SK-N-SH (cell line): ENCODE data around the gene NGF. TPM values are rescaled to one million over a fixed set of nuclear protein-coding genes. Genes with fewer than 3 reads are reported as not detected.

Experiments used
- CTCF ChIA-PET: fragments of 300-600, 350-600 bp; formaldehyde crosslinking; extraction: SDS; loops from one replicate; lab custom pipeline; 2021; lab: Yijun Ruan, JAX
- POLR2A ChIA-PET: fragments of 350-600 bp; sonication (Branson Sonifier 250); formaldehyde crosslinking; extraction: SDS; loops from one replicate; lab custom pipeline; 2020; ENCODE audit warnings: antibody characterized with exemption, inconsistent platforms; lab: Yijun Ruan, JAX
- DNase-seq: peaks from one replicate; pipeline ENCODE4 v3.0.0; 2012
- H2AFZ ChIP-seq: fragments of 200-600 bp; sonication (generic); 2 replicates; pipeline ENCODE4 v1.8.1; 2016; ENCODE audit warnings: antibody characterized with exemption, mild to moderate bottlenecking, low read depth
- H3F3A ChIP-seq: fragments of 200-600 bp; sonication (generic); replicated peaks from 2 replicates; pipeline ENCODE3; 2016; ENCODE audit warnings: antibody characterized with exemption, mild to moderate bottlenecking; ENCODE audit not compliant: insufficient read depth
- H3K27ac ChIP-seq, 2 experiments: fragments of 200-500 bp in 1 of 2; fragments of 200-600 bp in 1 of 2; sonication (Bioruptor generic) in 1 of 2; sonication (generic), shearing (Covaris generic) in 1 of 2; 2 replicates each; pipeline versions ENCODE4 v1.5.1 to v1.6.1; 2014 to 2016; ENCODE audit warnings: low read depth in 2 of 2, inconsistent platforms in 1 of 2, low read length in 1 of 2, mild to moderate bottlenecking in 1 of 2, mixed read lengths in 1 of 2
- H3K27me3 ChIP-seq: fragments of 200-600 bp; sonication (generic), shearing (Covaris generic); 2 replicates; pipeline ENCODE4 v1.6.1; 2016; ENCODE audit warnings: mixed run types; ENCODE audit not compliant: insufficient read depth
- H3K36me3 ChIP-seq, 2 experiments: fragments of 200-500 bp in 1 of 2; fragments of 200-600 bp in 1 of 2; sonication (Bioruptor generic) in 1 of 2; sonication (generic) in 1 of 2; replicated peaks in 1 of 2; 2 replicates each; pipeline versions ENCODE3 to v1.5.1; 2014 to 2016; ENCODE audit warnings: low read length in 1 of 2, mild to moderate bottlenecking in 1 of 2; ENCODE audit not compliant: insufficient read depth in 2 of 2, control insufficient read depth in 1 of 2
- H3K4me1 ChIP-seq, 2 experiments: fragments of 200-500 bp in 1 of 2; fragments of 200-600 bp in 1 of 2; sonication (Bioruptor generic) in 1 of 2; sonication (generic), shearing (Covaris generic) in 1 of 2; 2 replicates each; pipeline versions ENCODE4 v1.5.1 to v1.6.1; 2014 to 2016; ENCODE audit warnings: low read depth in 1 of 2, low read length in 1 of 2, mixed run types in 1 of 2; ENCODE audit not compliant: insufficient read depth in 2 of 2, control insufficient read depth in 1 of 2
- H3K4me2 ChIP-seq: fragments of 200-600 bp; sonication (generic), shearing (Covaris generic); 2 replicates; pipeline ENCODE4 v1.6.1; 2017; ENCODE audit warnings: mixed run types
- H3K4me3 ChIP-seq, 2 experiments: fragments of 200-500 bp in 1 of 2; fragments of 200-600 bp in 1 of 2; sonication (Bioruptor generic) in 1 of 2; sonication (generic), shearing (Covaris generic) in 1 of 2; 2 replicates each; pipeline versions ENCODE4 v1.5.1 to v1.8.1; 2014 to 2016; ENCODE audit warnings: low read depth in 2 of 2, inconsistent platforms in 1 of 2, low read length in 1 of 2, mild to moderate bottlenecking in 1 of 2, mixed read lengths in 1 of 2, moderate library complexity in 1 of 2
- H3K79me2 ChIP-seq: fragments of 200-600 bp; sonication (generic); 2 replicates; pipeline ENCODE4 v1.8.1; 2017; ENCODE audit warnings: mild to moderate bottlenecking; ENCODE audit not compliant: insufficient read depth
- H3K9ac ChIP-seq: fragments of 200-600 bp; sonication (generic); 2 replicates; pipeline ENCODE4 v1.6.1; 2017; ENCODE audit warnings: mixed run types
- H3K9me2 ChIP-seq: fragments of 200-600 bp; sonication (generic); 2 replicates; pipeline ENCODE4 v1.6.1; 2017; ENCODE audit warnings: mixed run types
- H3K9me3 ChIP-seq: fragments of 200-600 bp; sonication (generic); 2 replicates; pipeline ENCODE4 v1.6.1; 2017; ENCODE audit warnings: mixed run types, mild to moderate bottlenecking, moderate library complexity
- H4K20me1 ChIP-seq: fragments of 200-600 bp; sonication (generic); 2 replicates; pipeline ENCODE4 v1.6.1; 2017; ENCODE audit warnings: mild to moderate bottlenecking, mixed run types; ENCODE audit not compliant: insufficient read depth
- ELF1 ChIP-seq: IDR thresholded peaks from 2 replicates; pipeline ENCODE4 v1.4.0; 2012
- EP300 ChIP-seq, 2 experiments: IDR thresholded peaks; 2 replicates each; pipeline versions ENCODE4 v1.4.0 to v1.6.1; 2012; ENCODE audit warnings: borderline replicate concordance in 1 of 2, low read depth in 1 of 2, low read length in 1 of 2
- EZH2phosphoT487 ChIP-seq: fragments of 200-600 bp; sonication (generic); IDR thresholded peaks from 2 replicates; pipeline ENCODE4 v1.6.1; 2017; ENCODE audit warnings: low read depth, mixed run types, mild to moderate bottlenecking, antibody characterized with exemption, moderate library complexity, borderline replicate concordance
- FOXJ3 ChIP-seq: sonication (generic); formaldehyde crosslinking; IDR thresholded peaks from 2 replicates; pipeline ENCODE4 v1.5.1; 2020; ENCODE audit warnings: mild to moderate bottlenecking, missing genetic modification reagents
- GABPA ChIP-seq: IDR thresholded peaks from 2 replicates; pipeline ENCODE4 v1.4.0; 2012; ENCODE audit warnings: low read depth, mild to moderate bottlenecking
- GATA2 ChIP-seq: sonication (generic); formaldehyde crosslinking; IDR thresholded peaks from 2 replicates; pipeline ENCODE4 v1.5.0; 2020; ENCODE audit warnings: mild to moderate bottlenecking, missing genetic modification reagents
- NFIC ChIP-seq: IDR thresholded peaks from 2 replicates; pipeline ENCODE4 v1.4.0; 2012; ENCODE audit warnings: borderline replicate concordance
- RFX5 ChIP-seq: IDR thresholded peaks from 2 replicates; pipeline ENCODE4 v1.6.1; 2012; ENCODE audit warnings: mild to moderate bottlenecking, improper control_type of control experiment, low read length
- RXRA ChIP-seq: IDR thresholded peaks from 2 replicates; pipeline ENCODE4 v1.4.0; 2012; ENCODE audit warnings: low read depth, mild to moderate bottlenecking, borderline replicate concordance
- SIN3A ChIP-seq: IDR thresholded peaks from 2 replicates; pipeline ENCODE4 v1.6.1; 2012; ENCODE audit warnings: low read depth, mild to moderate bottlenecking, low read length, moderate library complexity, borderline replicate concordance
- TAF1 ChIP-seq: IDR thresholded peaks from 2 replicates; pipeline ENCODE4 v1.6.1; 2012; ENCODE audit warnings: low read depth, mild to moderate bottlenecking, low read length, moderate library complexity, borderline replicate concordance
- TCF12 ChIP-seq: IDR thresholded peaks from 2 replicates; pipeline ENCODE4 v1.4.0; 2012
- TEAD4 ChIP-seq: IDR thresholded peaks from 2 replicates; pipeline ENCODE4 v1.4.0; 2012; ENCODE audit warnings: mild to moderate bottlenecking, borderline replicate concordance; ENCODE audit not compliant: insufficient read depth
- YY1 ChIP-seq: IDR thresholded peaks from 2 replicates; pipeline ENCODE4 v1.4.0; 2012; ENCODE audit warnings: low read depth, mild to moderate bottlenecking
- WGBS: methylation state at CpG from one replicate; pipeline ENCODE4 v1.1.6; 2017; ENCODE audit warnings: low lambda C conversion rate; 5-methylcytosine and 5-hydroxymethylcytosine counted together
- polyA plus RNA-seq, 3 experiments: library from polyadenylated mRNA; depleted of rRNA; stranded (reverse); fragments of >200 nt; gene quantifications; 2 replicates each; pipeline ENCODE4 v1.2.3, GENCODE V29; 2012
- TF ChIP-seq, protein P1 (sequence below): IDR thresholded peaks from 2 replicates; pipeline ENCODE4 v1.4.0; 2012; ENCODE audit warnings: low read depth, borderline replicate concordance
- TF ChIP-seq, protein P2 (sequence below): IDR thresholded peaks from 2 replicates; pipeline ENCODE4 v1.4.0; 2012; ENCODE audit warnings: low read depth, borderline replicate concordance
- TF ChIP-seq, protein P3 (sequence below): fragments of 150-350 bp; IDR thresholded peaks from 2 replicates; pipeline ENCODE4 v1.6.1; 2017; ENCODE audit warnings: antibody characterized with exemption, low read length, low read depth, borderline replicate concordance
- TF ChIP-seq, protein P4 (sequence below): IDR thresholded peaks from 2 replicates; pipeline ENCODE4 v1.6.1; 2012; ENCODE audit warnings: mild to moderate bottlenecking, low read depth, low read length, moderate library complexity

Gene NGF
- polyA plus RNA-seq, 1 of the 3 experiments (the other 2 are of a cell fraction) = 75.8 TPM

DNA sequence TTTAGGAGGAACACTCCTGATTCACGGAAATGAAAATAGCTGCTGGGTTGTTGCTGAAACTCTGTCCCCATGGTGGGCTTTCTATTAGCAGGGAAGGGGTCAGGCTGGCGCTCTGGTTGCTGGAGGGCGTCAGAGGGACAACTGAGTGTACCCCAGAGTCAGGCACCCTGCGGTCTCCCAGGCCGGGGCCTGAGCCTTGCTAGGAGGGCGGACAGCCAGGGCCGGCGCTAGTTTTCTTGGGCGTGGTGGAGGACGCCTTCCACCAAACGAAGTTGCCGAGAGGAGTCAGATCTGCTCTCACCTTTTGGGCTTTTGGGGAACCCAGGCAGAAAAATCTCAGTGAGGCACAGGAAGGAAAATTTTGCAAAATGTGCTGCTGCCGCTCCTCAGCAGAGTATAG lies 54.8 kb downstream of the NGF start:
- no peak overlapping the region for H3K4me2 ChIP-seq
- peaks cover 8 to 40% of the 10 kb centered on the region in 2 experiments; a peak in 2 of 4 replicates for H3K4me1 ChIP-seq
- peaks cover 5% of the 10 kb centered on the region for H3F3A ChIP-seq
- H3K9me3 ChIP-seq = no peaks in the 10 kb centered on the region
- H3K27ac ChIP-seq = no peak overlapping the region
- H2AFZ ChIP-seq = no peak overlapping the region
- H3K36me3 ChIP-seq = peaks cover 12 to 22% of the 10 kb centered on the region in 2 experiments
- WGBS = 92% methylated on average over 2 of the region's 13 CpGs
- no peaks in the 10 kb centered on the region for H3K9me2 ChIP-seq
- H3K79me2 ChIP-seq = no peaks in the 10 kb centered on the region
- ChIA-PET CTCF (interaction anchor here (1.6 to 1.9 kb wide), 2 partner anchors 12 to 14 kb away, joined by 4 to 8 read pairs; no protein-coding TSS in a partner anchor), POLR2A (no interaction called here)
- H3K9ac ChIP-seq = no peak overlapping the region
- no peaks in the 10 kb centered on the region for H3K27me3 ChIP-seq
- H3K4me3 ChIP-seq = no peak overlapping the region
- no peak for TF ChIP-seq GATA2
- no peak for TF ChIP-seq TCF12
- TF ChIP-seq, protein P1, sequence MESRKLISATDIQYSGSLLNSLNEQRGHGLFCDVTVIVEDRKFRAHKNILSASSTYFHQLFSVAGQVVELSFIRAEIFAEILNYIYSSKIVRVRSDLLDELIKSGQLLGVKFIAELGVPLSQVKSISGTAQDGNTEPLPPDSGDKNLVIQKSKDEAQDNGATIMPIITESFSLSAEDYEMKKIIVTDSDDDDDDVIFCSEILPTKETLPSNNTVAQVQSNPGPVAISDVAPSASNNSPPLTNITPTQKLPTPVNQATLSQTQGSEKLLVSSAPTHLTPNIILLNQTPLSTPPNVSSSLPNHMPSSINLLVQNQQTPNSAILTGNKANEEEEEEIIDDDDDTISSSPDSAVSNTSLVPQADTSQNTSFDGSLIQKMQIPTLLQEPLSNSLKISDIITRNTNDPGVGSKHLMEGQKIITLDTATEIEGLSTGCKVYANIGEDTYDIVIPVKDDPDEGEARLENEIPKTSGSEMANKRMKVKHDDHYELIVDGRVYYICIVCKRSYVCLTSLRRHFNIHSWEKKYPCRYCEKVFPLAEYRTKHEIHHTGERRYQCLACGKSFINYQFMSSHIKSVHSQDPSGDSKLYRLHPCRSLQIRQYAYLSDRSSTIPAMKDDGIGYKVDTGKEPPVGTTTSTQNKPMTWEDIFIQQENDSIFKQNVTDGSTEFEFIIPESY = no peak
- TF ChIP-seq ELF1 = no peak
- TF ChIP-seq, protein P2, sequence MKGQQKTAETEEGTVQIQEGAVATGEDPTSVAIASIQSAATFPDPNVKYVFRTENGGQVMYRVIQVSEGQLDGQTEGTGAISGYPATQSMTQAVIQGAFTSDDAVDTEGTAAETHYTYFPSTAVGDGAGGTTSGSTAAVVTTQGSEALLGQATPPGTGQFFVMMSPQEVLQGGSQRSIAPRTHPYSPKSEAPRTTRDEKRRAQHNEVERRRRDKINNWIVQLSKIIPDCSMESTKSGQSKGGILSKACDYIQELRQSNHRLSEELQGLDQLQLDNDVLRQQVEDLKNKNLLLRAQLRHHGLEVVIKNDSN = no peak
- no peak for TF ChIP-seq GABPA
- no peak for TF ChIP-seq SIN3A
- no peak for TF ChIP-seq RXRA
- TF ChIP-seq EP300 (IDR thresholded peaks at IDR 0.05; ENCODE audit: borderline replicate concordance in 1 of 2, low read depth in 1 of 2, low read length in 1 of 2) = no peak
- no peak for TF ChIP-seq FOXJ3 (CRISPR knock-in tag)
- TF ChIP-seq, protein P3, sequence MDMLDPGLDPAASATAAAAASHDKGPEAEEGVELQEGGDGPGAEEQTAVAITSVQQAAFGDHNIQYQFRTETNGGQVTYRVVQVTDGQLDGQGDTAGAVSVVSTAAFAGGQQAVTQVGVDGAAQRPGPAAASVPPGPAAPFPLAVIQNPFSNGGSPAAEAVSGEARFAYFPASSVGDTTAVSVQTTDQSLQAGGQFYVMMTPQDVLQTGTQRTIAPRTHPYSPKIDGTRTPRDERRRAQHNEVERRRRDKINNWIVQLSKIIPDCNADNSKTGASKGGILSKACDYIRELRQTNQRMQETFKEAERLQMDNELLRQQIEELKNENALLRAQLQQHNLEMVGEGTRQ = no peak
- TF ChIP-seq, protein P4, sequence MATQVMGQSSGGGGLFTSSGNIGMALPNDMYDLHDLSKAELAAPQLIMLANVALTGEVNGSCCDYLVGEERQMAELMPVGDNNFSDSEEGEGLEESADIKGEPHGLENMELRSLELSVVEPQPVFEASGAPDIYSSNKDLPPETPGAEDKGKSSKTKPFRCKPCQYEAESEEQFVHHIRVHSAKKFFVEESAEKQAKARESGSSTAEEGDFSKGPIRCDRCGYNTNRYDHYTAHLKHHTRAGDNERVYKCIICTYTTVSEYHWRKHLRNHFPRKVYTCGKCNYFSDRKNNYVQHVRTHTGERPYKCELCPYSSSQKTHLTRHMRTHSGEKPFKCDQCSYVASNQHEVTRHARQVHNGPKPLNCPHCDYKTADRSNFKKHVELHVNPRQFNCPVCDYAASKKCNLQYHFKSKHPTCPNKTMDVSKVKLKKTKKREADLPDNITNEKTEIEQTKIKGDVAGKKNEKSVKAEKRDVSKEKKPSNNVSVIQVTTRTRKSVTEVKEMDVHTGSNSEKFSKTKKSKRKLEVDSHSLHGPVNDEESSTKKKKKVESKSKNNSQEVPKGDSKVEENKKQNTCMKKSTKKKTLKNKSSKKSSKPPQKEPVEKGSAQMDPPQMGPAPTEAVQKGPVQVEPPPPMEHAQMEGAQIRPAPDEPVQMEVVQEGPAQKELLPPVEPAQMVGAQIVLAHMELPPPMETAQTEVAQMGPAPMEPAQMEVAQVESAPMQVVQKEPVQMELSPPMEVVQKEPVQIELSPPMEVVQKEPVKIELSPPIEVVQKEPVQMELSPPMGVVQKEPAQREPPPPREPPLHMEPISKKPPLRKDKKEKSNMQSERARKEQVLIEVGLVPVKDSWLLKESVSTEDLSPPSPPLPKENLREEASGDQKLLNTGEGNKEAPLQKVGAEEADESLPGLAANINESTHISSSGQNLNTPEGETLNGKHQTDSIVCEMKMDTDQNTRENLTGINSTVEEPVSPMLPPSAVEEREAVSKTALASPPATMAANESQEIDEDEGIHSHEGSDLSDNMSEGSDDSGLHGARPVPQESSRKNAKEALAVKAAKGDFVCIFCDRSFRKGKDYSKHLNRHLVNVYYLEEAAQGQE = no peak
- no peak for TF ChIP-seq RFX5
- no peak for TF ChIP-seq EZH2phosphoT487
- no peak for TF ChIP-seq TAF1
- TF ChIP-seq YY1 = no peak
- TF ChIP-seq NFIC = no peak
- TF ChIP-seq TEAD4 = no peak
- H4K20me1 ChIP-seq = no peaks in the 10 kb centered on the region
- DNase-seq = no peak
